ENCODE measurements around the gene LRBA. TPM values are rescaled to one million over a fixed set of nuclear protein-coding genes. Genes with fewer than 3 reads are reported as not detected.

The LRBA gene
- total RNA-seq, 1 donor from 2014 or later = 26.4 TPM

GRCh38 chr4:150884625-150885024 is 130.5 kb downstream of the LRBA start:
- H3K4me3 Mint-ChIP-seq (ENCODE audit: unreplicated experiment) = no peak overlapping the region
- no peaks in the 10 kb centered on the region for H3K9me3 Mint-ChIP-seq (ENCODE audit: unreplicated experiment)
- no peak for TF ChIP-seq CTCF (IDR thresholded peaks at IDR 0.05; ENCODE audit: partially characterized antibody, unreplicated experiment)
- H3K27ac Mint-ChIP-seq (ENCODE audit: unreplicated experiment) = no peak overlapping the region
- H3K36me3 Mint-ChIP-seq (ENCODE audit: unreplicated experiment) = no peaks in the 10 kb centered on the region
- H3K4me1 Mint-ChIP-seq (ENCODE audit: low read depth, unreplicated experiment) = no peaks in the 10 kb centered on the region
- DNase-seq = no peak
- no peaks in the 10 kb centered on the region for H3K27me3 Mint-ChIP-seq (ENCODE audit: unreplicated experiment)

GRCh38 chr4:150875367-150875766 is 139.7 kb downstream of the LRBA start:
- peaks cover 18% of the 10 kb centered on the region for H3K36me3 Mint-ChIP-seq (ENCODE audit: unreplicated experiment)
- H3K27me3 Mint-ChIP-seq (ENCODE audit: unreplicated experiment) = peaks cover 2% of the 10 kb centered on the region
- H3K4me1 Mint-ChIP-seq (ENCODE audit: low read depth, unreplicated experiment) = no peaks in the 10 kb centered on the region
- no peak for TF ChIP-seq CTCF (IDR thresholded peaks at IDR 0.05; ENCODE audit: partially characterized antibody, unreplicated experiment)
- H3K9me3 Mint-ChIP-seq (ENCODE audit: unreplicated experiment) = no peaks in the 10 kb centered on the region
- H3K27ac Mint-ChIP-seq (ENCODE audit: unreplicated experiment) = no peak overlapping the region
- H3K4me3 Mint-ChIP-seq (ENCODE audit: unreplicated experiment) = no peak overlapping the region
- DNase-seq = no peak

- Mint-ChIP-seq H3K27ac (ENCODE audit: unreplicated experiment) (no peak overlapping the region), H3K27me3 (ENCODE audit: unreplicated experiment) (peaks cover 2% of the 10 kb centered on the region), H3K36me3 (ENCODE audit: unreplicated experiment) (peaks cover 18% of the 10 kb centered on the region), H3K4me3 (ENCODE audit: unreplicated experiment) (no peak overlapping the region), H3K4me1 (ENCODE audit: low read depth, unreplicated experiment) (no peaks in the 10 kb centered on the region), H3K9me3 (ENCODE audit: unreplicated experiment) (no peaks in the 10 kb centered on the region)
- no peak for DNase-seq
- TF ChIP-seq CTCF (IDR thresholded peaks at IDR 0.05; ENCODE audit: partially characterized antibody, unreplicated experiment) = no peak
Observed at GRCh38 chr4:150874338-150875226, 140.5 kb downstream of the LRBA start.

- Mint-ChIP-seq H3K27me3 (ENCODE audit: unreplicated experiment) (no peaks in the 10 kb centered on the region), H3K36me3 (ENCODE audit: unreplicated experiment) (no peaks in the 10 kb centered on the region), H3K4me1 (ENCODE audit: low read depth, unreplicated experiment) (no peaks in the 10 kb centered on the region), H3K9me3 (ENCODE audit: unreplicated experiment) (no peaks in the 10 kb centered on the region), H3K4me3 (ENCODE audit: unreplicated experiment) (no peak overlapping the region), H3K27ac (ENCODE audit: unreplicated experiment) (no peak overlapping the region)
- peak; percentile 80 for TF ChIP-seq CTCF (IDR thresholded peaks at IDR 0.05; ENCODE audit: partially characterized antibody, unreplicated experiment)
- no peak for DNase-seq
Observed at GRCh38 chr4:150867148-150867547, 147.9 kb downstream of the LRBA start.

GRCh38 chr4:150863456-150863855 is 151.6 kb downstream of the LRBA start:
- Mint-ChIP-seq H3K27ac (ENCODE audit: unreplicated experiment) (no peak overlapping the region), H3K36me3 (ENCODE audit: unreplicated experiment) (no peaks in the 10 kb centered on the region), H3K27me3 (ENCODE audit: unreplicated experiment) (no peaks in the 10 kb centered on the region), H3K9me3 (ENCODE audit: unreplicated experiment) (no peaks in the 10 kb centered on the region), H3K4me1 (ENCODE audit: low read depth, unreplicated experiment) (no peaks in the 10 kb centered on the region), H3K4me3 (ENCODE audit: unreplicated experiment) (no peak overlapping the region)
- no peak for DNase-seq
- TF ChIP-seq CTCF (IDR thresholded peaks at IDR 0.05; ENCODE audit: partially characterized antibody, unreplicated experiment) = no peak

All from glutamatergic neuron (in vitro differentiated cells).